IMR-90 (cell line): ENCODE measurements around the gene SCAMP1.

Experiments
- BHLHE40 ChIP-seq: fragments of 150-350 bp; IDR thresholded peaks from 2 replicates; pipeline ENCODE4 v1.6.1; 2016; ENCODE audit warnings: mild to moderate bottlenecking, low read depth, low read length
- CEBPB ChIP-seq: IDR thresholded peaks from 2 replicates; pipeline ENCODE4 v1.6.1; 2012; ENCODE audit warnings: low read depth, low read length, improper control_type of control experiment
- POLR2A ChIP-seq: IDR thresholded peaks from 2 replicates; pipeline ENCODE4 v1.6.1; 2012; ENCODE audit warnings: mild to moderate bottlenecking, low read depth, low read length
- RAD21 ChIP-seq: IDR thresholded peaks from 2 replicates; pipeline ENCODE4 v1.6.1; 2012; ENCODE audit warnings: low read length, improper control_type of control experiment
- RCOR1 ChIP-seq: IDR thresholded peaks from 2 replicates; pipeline ENCODE4 v1.6.1; 2012; ENCODE audit warnings: mild to moderate bottlenecking, low read length, improper control_type of control experiment; ENCODE audit not compliant: insufficient replicate concordance
- RFX5 ChIP-seq: IDR thresholded peaks from 2 replicates; pipeline ENCODE4 v1.8.0; 2012; ENCODE audit warnings: low read depth, mild to moderate bottlenecking, low read length, moderate library complexity
- USF2 ChIP-seq: fragments of 150-350 bp; IDR thresholded peaks from 2 replicates; pipeline ENCODE4 v1.6.1; 2017; ENCODE audit warnings: mild to moderate bottlenecking, antibody characterized with exemption, low read length, low read depth
- TF ChIP-seq, protein P1 (sequence below): conservative IDR thresholded peaks from 2 replicates; pipeline ENCODE4 v1.5.1; 2012; ENCODE audit warnings: mild to moderate bottlenecking, low read depth, low read length, improper control_type of control experiment
- TF ChIP-seq, protein P2 (sequence below): fragments of 150-350 bp; IDR thresholded peaks from 2 replicates; pipeline ENCODE4 v1.6.1; 2016; ENCODE audit warnings: low read depth, mild to moderate bottlenecking, low read length, moderate library complexity, borderline replicate concordance

DNA sequence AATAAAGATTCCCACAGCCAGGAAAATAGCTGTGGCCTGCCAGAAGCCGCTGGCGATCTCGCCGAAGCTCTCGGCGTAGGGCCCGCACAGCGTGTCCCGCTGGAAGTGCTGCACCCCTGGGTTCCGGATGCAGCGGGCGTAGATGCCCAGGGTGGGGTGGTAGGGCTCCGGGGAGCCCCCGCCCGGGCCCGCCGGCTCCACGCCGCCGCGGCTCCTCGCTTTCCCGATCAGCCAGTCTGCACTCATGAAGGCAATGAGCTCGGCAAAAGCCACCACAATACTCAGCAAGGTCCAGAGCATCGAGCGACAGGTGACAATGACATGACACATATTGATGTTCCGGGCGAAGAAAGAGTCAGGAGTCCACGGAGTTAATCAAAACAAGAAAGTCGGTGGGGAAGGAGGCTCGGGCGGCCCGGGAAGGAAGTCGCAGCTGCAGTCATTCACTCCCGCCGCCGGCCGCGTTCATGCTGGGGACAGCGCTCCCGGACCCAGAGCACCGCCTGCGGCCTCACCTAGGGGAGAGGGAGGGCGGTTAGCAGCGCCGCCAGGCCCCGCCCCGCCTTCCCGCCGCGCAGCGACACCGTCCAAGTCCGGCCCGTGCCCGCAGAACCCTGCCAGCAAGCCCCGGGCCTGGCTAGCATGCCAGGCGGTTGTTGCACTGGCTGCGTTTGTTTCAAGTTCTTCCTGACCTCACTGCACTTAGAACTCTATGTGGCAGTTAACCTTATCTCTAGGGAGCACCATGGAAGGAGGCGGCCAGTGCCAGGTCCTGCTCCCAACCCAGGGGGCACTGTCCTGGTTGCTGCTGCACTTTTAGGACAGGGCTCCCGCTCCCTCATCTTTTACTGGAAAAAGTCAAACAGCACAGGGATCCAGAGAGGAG is 149.7 kb downstream of the SCAMP1 start:
- TF ChIP-seq, protein P1, sequence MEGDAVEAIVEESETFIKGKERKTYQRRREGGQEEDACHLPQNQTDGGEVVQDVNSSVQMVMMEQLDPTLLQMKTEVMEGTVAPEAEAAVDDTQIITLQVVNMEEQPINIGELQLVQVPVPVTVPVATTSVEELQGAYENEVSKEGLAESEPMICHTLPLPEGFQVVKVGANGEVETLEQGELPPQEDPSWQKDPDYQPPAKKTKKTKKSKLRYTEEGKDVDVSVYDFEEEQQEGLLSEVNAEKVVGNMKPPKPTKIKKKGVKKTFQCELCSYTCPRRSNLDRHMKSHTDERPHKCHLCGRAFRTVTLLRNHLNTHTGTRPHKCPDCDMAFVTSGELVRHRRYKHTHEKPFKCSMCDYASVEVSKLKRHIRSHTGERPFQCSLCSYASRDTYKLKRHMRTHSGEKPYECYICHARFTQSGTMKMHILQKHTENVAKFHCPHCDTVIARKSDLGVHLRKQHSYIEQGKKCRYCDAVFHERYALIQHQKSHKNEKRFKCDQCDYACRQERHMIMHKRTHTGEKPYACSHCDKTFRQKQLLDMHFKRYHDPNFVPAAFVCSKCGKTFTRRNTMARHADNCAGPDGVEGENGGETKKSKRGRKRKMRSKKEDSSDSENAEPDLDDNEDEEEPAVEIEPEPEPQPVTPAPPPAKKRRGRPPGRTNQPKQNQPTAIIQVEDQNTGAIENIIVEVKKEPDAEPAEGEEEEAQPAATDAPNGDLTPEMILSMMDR, result no peak
- TF ChIP-seq USF2 (no peak), BHLHE40 (peak; percentile 58), POLR2A (no peak), RAD21 (no peak), CEBPB (no peak), RFX5 (no peak), RCOR1 (no peak)
- TF ChIP-seq, protein P2, sequence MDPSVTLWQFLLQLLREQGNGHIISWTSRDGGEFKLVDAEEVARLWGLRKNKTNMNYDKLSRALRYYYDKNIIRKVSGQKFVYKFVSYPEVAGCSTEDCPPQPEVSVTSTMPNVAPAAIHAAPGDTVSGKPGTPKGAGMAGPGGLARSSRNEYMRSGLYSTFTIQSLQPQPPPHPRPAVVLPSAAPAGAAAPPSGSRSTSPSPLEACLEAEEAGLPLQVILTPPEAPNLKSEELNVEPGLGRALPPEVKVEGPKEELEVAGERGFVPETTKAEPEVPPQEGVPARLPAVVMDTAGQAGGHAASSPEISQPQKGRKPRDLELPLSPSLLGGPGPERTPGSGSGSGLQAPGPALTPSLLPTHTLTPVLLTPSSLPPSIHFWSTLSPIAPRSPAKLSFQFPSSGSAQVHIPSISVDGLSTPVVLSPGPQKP, result no peak
